Ovary (tissue), 3 donors: ENCODE measurements around the gene DTWD1.

Experiments used
- CTCF ChIP-seq, 3 donors: fragments of 450-650 bp in 2 of 3; fragments of 200-600 bp in 1 of 3; IDR thresholded peaks; one replicate each; pipeline versions ENCODE4 v1.5.1 to v1.8.0; 2016 to 2022; ENCODE audit warnings: antibody characterized with exemption in 3 of 3, mild to moderate bottlenecking in 1 of 3
- EP300 ChIP-seq: sonication (generic); formaldehyde crosslinking; IDR thresholded peaks from one replicate; pipeline ENCODE4 v1.6.1; 2017; ENCODE audit warnings: antibody characterized with exemption
- POLR2A ChIP-seq: fragments of 450-650 bp; IDR thresholded peaks from one replicate; pipeline ENCODE4 v1.6.1; 2017; ENCODE audit warnings: antibody characterized with exemption, mild to moderate bottlenecking, moderate library complexity
- donor health status: DM: no; HTN: no; CAD: no.

GRCh38 chr15:49664716-49665115 lies 43.9 kb downstream of the DTWD1 start:
- TF ChIP-seq CTCF (IDR thresholded peaks at IDR 0.05): no peak
- TF ChIP-seq POLR2A: no peak
- no peak for TF ChIP-seq EP300
